Measurements from ENCODE around the gene THEMIS.

The THEMIS gene

GRCh38 chr6:127686084-127686483, 214.8 kb downstream of the THEMIS start:
- Histone ChIP-seq H3K27ac (replicated peaks) (no peak overlapping the region), H3K27me3 (ENCODE audit: insufficient read depth, poor library complexity, severe bottlenecking) (no peaks in the 10 kb centered on the region), H3K4me3 (replicated peaks; ENCODE audit: insufficient read depth, low read length) (no peak overlapping the region)
- TF ChIP-seq SPI1 (IDR thresholded peaks at IDR 0.05; ENCODE audit: borderline replicate concordance, low read depth), result no peak
- TF ChIP-seq GABPA (IDR thresholded peaks at IDR 0.05; ENCODE audit: low read depth), result no peak
- no peak for TF ChIP-seq CTCF (IDR thresholded peaks at IDR 0.05; ENCODE audit: insufficient read depth, low read length)
- no peak for TF ChIP-seq REST (IDR thresholded peaks at IDR 0.05; ENCODE audit: insufficient replicate concordance, low read depth)
- no peak for TF ChIP-seq POLR2AphosphoS5 (IDR thresholded peaks at IDR 0.05; ENCODE audit: low read depth)
- no peak for DNase-seq (ENCODE audit: low read depth in 1 of 2, low spot score in 1 of 2)

- no peak for DNase-seq (ENCODE audit: low read depth in 1 of 2, low spot score in 1 of 2)
- no peak overlapping the region for H3K4me3 ChIP-seq (replicated peaks; ENCODE audit: insufficient read depth, low read length)
- TF ChIP-seq REST (IDR thresholded peaks at IDR 0.05; ENCODE audit: insufficient replicate concordance, low read depth) (no peak), SPI1 (IDR thresholded peaks at IDR 0.05; ENCODE audit: borderline replicate concordance, low read depth) (no peak), GABPA (IDR thresholded peaks at IDR 0.05; ENCODE audit: low read depth) (no peak), CTCF (IDR thresholded peaks at IDR 0.05; ENCODE audit: insufficient read depth, low read length) (no peak), POLR2AphosphoS5 (IDR thresholded peaks at IDR 0.05; ENCODE audit: low read depth) (no peak)
- H3K27ac ChIP-seq (replicated peaks), result no peak overlapping the region
- H3K27me3 ChIP-seq (ENCODE audit: insufficient read depth, poor library complexity, severe bottlenecking), result no peaks in the 10 kb centered on the region
These were observed 216.4 kb downstream of the THEMIS start for GRCh38 chr6:127684501-127684900.

All from HL-60 (cell line).